T-helper 2 cell treated with Interferon-gamma antibody and Interleukin-4, amounts not matched to agents 5 μg/mL and 100 μg/mL, for 36 hours (primary cell): ENCODE data around the gene IL22RA1.

Experiments used
- DNase-seq: peaks from one replicate; pipeline ENCODE4 v3.0.0; 2021; ENCODE audit warnings: low spot score
- H3K27ac Mint-ChIP-seq: one replicate; pipeline ENCODE4 v1.8.0; 2021; ENCODE audit warnings: mild to moderate bottlenecking, mixed read lengths
- H3K27me3 Mint-ChIP-seq: one replicate; pipeline ENCODE4 v1.8.0; 2021; ENCODE audit warnings: low read depth, mixed read lengths
- H3K36me3 Mint-ChIP-seq: one replicate; pipeline ENCODE4 v1.8.0; 2021; ENCODE audit warnings: low read depth, mixed read lengths
- H3K4me1 Mint-ChIP-seq: one replicate; pipeline ENCODE4 v1.8.0; 2021; ENCODE audit warnings: low read depth, mixed read lengths
- H3K4me3 Mint-ChIP-seq: one replicate; pipeline ENCODE4 v1.8.0; 2022; ENCODE audit warnings: mild to moderate bottlenecking, moderate library complexity, mixed read lengths
- H3K9me3 Mint-ChIP-seq: one replicate; pipeline ENCODE4 v1.8.0; 2021; ENCODE audit warnings: mixed read lengths

IL22RA1 gene

GRCh38 chr1:24120965-24121364, 22.0 kb downstream of the IL22RA1 start:
- Mint-ChIP-seq H3K27ac (no peak overlapping the region), H3K9me3 (no peaks in the 10 kb centered on the region), H3K4me3 (no peak overlapping the region), H3K4me1 (no peaks in the 10 kb centered on the region), H3K27me3 (peaks cover 3% of the 10 kb centered on the region), H3K36me3 (no peaks in the 10 kb centered on the region)
- no peak for DNase-seq

GRCh38 chr1:24119859-24120756, 22.8 kb downstream of the IL22RA1 start:
- Mint-ChIP-seq H3K36me3 (no peaks in the 10 kb centered on the region), H3K4me3 (no peak overlapping the region), H3K27me3 (peaks cover 7% of the 10 kb centered on the region), H3K27ac (no peak overlapping the region), H3K9me3 (no peaks in the 10 kb centered on the region), H3K4me1 (no peaks in the 10 kb centered on the region)
- DNase-seq = no peak

GRCh38 chr1:24119489-24119858, 23.5 kb downstream of the IL22RA1 start:
- H3K9me3 Mint-ChIP-seq = no peaks in the 10 kb centered on the region
- H3K4me3 Mint-ChIP-seq = no peak overlapping the region
- no peak for DNase-seq
- H3K4me1 Mint-ChIP-seq = no peaks in the 10 kb centered on the region
- peaks cover 7% of the 10 kb centered on the region for H3K27me3 Mint-ChIP-seq
- no peak overlapping the region for H3K27ac Mint-ChIP-seq
- no peaks in the 10 kb centered on the region for H3K36me3 Mint-ChIP-seq

GRCh38 chr1:24118410-24119242, 24.3 kb downstream of the IL22RA1 start:
- Mint-ChIP-seq H3K27me3 (peaks cover 10% of the 10 kb centered on the region), H3K36me3 (no peaks in the 10 kb centered on the region), H3K4me1 (no peaks in the 10 kb centered on the region), H3K9me3 (no peaks in the 10 kb centered on the region), H3K27ac (no peak overlapping the region), H3K4me3 (no peak overlapping the region)
- DNase-seq = no peak

DNA sequence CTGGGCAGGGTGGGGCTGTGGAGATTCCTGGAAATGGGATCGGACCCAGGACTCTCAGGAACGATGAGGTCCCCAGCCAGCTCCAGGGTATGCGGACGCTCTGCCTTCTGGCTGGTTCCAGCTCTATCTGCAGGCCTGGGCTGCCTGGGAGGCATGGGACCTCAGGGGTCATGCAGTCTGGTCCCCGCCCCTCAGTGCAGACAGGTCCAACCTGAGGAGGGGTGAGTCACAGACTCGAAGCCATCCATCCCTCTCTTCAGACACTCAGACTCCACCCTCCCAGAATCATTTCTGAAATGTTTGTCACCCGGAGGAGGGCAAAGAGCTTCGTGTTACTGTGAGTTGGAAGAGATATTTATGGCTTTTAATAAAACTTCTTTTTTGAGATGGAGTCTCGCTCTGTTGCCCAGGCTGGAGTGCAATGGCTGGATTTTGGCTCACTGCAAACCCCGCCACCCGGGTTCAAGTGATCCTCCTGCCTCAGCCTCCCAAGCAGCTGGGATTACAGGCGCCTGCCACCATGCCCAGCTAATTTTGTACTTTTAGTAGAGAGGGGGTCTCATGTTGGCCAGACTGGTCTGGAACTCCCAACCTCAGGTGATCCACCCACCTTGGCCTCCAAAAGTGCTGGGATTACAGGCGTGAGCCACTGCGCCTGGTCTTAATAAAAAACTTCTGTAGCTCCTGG, 25.1 kb downstream of the IL22RA1 start:
- H3K4me1 Mint-ChIP-seq = no peaks in the 10 kb centered on the region
- H3K4me3 Mint-ChIP-seq = no peak overlapping the region
- no peaks in the 10 kb centered on the region for H3K9me3 Mint-ChIP-seq
- no peak overlapping the region for H3K27ac Mint-ChIP-seq
- H3K36me3 Mint-ChIP-seq = no peaks in the 10 kb centered on the region
- peaks cover 12% of the 10 kb centered on the region for H3K27me3 Mint-ChIP-seq
- no peak for DNase-seq

GRCh38 chr1:24117132-24117531, 25.8 kb downstream of the IL22RA1 start:
- H3K27ac Mint-ChIP-seq = no peak overlapping the region
- H3K4me3 Mint-ChIP-seq = no peak overlapping the region
- peaks cover 5% of the 10 kb centered on the region for H3K4me1 Mint-ChIP-seq
- DNase-seq = no peak
- no peaks in the 10 kb centered on the region for H3K36me3 Mint-ChIP-seq
- no peaks in the 10 kb centered on the region for H3K9me3 Mint-ChIP-seq
- peaks cover 12% of the 10 kb centered on the region for H3K27me3 Mint-ChIP-seq

- H3K27me3 Mint-ChIP-seq = peaks cover 18% of the 10 kb centered on the region
- no peaks in the 10 kb centered on the region for H3K9me3 Mint-ChIP-seq
- DNase-seq = no peak
- H3K27ac Mint-ChIP-seq = no peak overlapping the region
- H3K36me3 Mint-ChIP-seq = no peaks in the 10 kb centered on the region
- peaks cover 7% of the 10 kb centered on the region for H3K4me1 Mint-ChIP-seq
- no peak overlapping the region for H3K4me3 Mint-ChIP-seq
Measured at GRCh38 chr1:24114753-24115152, 28.2 kb downstream of the IL22RA1 start.

DNA sequence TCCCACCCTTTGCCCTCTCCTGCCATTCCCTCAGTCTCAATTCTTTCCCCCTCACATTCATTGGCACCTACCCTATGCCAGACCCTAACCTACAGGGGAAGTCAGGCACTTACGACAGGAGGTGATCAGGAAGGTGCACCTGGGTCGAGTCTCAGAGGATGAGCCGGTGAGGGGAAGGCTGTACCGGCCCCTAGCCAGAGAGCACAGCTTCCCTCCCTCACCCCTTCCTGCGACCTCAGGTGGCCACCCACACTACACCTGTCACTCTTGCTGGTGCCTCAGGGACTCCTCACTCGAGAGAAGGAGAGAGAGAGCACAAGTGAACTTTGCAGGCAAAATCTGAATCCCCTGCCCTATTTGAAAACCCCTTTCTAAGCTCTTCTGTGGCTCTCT, 29.3 kb downstream of the IL22RA1 start:
- H3K36me3 Mint-ChIP-seq = no peaks in the 10 kb centered on the region
- peaks cover 18% of the 10 kb centered on the region for H3K27me3 Mint-ChIP-seq
- DNase-seq = no peak
- H3K27ac Mint-ChIP-seq = no peak overlapping the region
- no peaks in the 10 kb centered on the region for H3K9me3 Mint-ChIP-seq
- no peak overlapping the region for H3K4me3 Mint-ChIP-seq
- peaks cover 7% of the 10 kb centered on the region for H3K4me1 Mint-ChIP-seq

DNA sequence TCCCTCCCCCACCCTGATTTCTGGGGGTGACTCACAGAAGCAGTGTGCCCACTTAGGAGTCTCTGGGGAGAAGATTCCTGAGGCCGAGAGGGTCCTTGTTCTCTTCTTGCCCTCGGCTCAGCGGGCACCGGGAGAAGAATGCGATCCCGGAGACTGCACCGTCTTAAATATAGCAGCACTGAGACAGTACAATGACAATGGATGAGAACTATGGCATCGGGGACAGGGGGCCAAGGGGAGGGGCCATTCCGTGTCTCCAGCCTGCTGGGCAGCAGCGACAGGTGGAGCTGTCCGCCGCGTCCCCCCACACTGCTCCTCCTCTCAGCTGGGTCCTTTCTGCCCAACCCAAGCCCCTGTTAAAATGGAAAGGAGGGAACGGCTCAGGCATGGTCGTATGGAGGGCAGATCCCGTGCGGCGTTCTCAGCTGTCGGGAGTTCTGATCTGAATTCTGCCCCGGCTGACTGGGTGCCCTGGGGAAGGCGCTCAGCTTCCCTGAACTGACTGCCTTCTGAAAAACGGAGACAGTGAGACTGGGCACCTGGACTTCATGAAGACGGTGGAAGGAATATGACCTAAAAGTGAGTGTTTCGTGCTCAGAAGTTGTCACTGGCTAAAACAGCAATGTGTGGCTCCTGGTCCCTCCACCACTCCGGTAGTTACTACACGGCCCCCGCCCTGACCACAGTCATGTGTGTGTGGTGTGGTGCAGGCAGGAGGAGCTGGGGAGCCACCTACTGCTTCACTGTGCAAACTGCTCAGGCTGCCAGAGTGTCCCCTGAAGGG, 30.8 kb downstream of the IL22RA1 start, which contains the start of gene MYOM3:
MYOM3 (minus strand) TSS at position 140 of the 784 bp plus-strand sequence. CDS start 3,499 bp downstream, outside the sequence.
- Mint-ChIP-seq H3K27me3 (peaks cover 15% of the 10 kb centered on the region), H3K9me3 (no peaks in the 10 kb centered on the region), H3K36me3 (no peaks in the 10 kb centered on the region), H3K4me1 (peaks cover 7% of the 10 kb centered on the region), H3K27ac (no peak within 1 kb of the TSS), H3K4me3 (no peak within 1 kb of the TSS)
- peak; percentile 65 for DNase-seq

- no peak overlapping the region for H3K27ac Mint-ChIP-seq
- no peaks in the 10 kb centered on the region for H3K9me3 Mint-ChIP-seq
- peaks cover 7% of the 10 kb centered on the region for H3K4me1 Mint-ChIP-seq
- no peaks in the 10 kb centered on the region for H3K36me3 Mint-ChIP-seq
- no peak overlapping the region for H3K4me3 Mint-ChIP-seq
- no peak for DNase-seq
- H3K27me3 Mint-ChIP-seq = peaks cover 15% of the 10 kb centered on the region
Measured at GRCh38 chr1:24111262-24111995, 31.5 kb downstream of the IL22RA1 start.

DNA sequence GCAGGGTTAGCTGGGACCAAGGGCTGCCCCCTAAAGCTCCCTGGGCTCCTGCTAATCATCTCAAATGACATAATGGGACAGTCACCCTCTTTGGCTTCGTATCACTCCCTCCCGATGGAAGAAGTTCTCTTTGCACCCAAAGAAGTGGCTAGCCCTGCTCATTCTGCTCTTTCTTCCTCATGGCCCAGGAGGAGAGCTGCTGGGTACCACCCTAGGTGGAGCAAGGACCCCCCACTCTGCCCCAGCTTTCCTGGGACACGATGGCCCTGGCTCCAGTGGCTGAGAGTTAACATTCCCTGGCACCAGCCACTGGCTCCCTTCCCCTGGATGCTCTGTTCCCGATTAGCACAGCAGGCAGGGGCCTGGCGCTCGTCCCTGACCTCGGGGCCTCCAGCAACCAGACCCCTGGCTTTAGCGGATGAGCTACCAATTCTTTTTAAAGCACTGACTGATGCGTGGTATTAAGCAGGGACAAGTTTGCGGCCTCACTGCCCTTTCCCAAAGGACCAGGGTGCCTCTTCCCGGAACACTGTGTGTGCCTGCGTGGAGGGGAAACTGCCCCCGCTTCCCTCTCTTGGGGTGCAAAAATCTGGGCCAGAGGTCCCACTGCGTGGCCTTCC, 32.2 kb downstream of the IL22RA1 start:
- no peak for DNase-seq
- no peak overlapping the region for H3K4me3 Mint-ChIP-seq
- H3K4me1 Mint-ChIP-seq = peaks cover 7% of the 10 kb centered on the region
- H3K27me3 Mint-ChIP-seq = peaks cover 15% of the 10 kb centered on the region
- H3K9me3 Mint-ChIP-seq = no peaks in the 10 kb centered on the region
- no peak overlapping the region for H3K27ac Mint-ChIP-seq
- H3K36me3 Mint-ChIP-seq = no peaks in the 10 kb centered on the region

DNA sequence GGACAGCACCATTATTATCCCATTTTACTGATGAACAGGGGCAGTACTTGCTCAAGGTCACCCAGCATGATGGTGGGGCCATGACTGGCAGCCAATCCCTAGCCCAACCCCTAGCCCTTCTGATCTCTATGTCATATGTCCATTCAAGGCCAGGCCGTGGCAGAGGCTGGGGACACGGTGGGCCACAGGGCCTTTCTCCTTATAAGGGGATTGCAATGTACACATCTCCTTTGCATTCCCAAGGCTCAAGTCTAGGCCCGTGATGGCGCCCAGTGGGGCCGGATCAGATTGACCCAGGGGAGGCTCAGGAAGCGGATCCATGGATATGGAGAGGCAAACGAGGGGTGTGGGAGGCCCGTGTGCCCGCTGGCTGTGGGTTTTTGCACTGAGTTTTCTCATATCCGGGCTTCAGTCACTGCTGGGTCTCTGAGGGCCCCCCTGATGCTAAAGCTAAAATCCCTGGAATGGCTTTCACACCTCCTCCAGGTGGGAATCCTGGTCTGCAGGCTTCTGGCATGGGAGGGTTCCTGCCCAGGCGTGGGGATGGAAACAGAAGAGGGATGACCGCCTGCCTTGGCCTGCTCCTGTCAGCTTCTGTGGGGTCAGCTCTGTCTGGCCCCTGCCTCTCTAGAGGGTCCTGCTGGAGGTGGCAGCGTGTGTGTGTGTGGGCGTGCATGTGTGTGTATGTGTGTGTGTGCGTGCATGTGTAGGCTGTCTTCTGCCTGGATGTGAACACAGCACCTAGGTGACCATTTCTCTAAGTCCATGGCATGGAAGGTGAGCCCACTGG, 33.1 kb downstream of the IL22RA1 start:
- Mint-ChIP-seq H3K27me3 (peaks cover 11% of the 10 kb centered on the region), H3K4me1 (peaks cover 7% of the 10 kb centered on the region), H3K27ac (no peak overlapping the region), H3K4me3 (no peak overlapping the region), H3K36me3 (no peaks in the 10 kb centered on the region), H3K9me3 (no peaks in the 10 kb centered on the region)
- no peak for DNase-seq
